22Rv1 (cell line): ENCODE data around the gene PER1.
A peak's percentile ranks its signal among the peaks of the same experiment; 100 is the strongest.

Source experiments
- H3K27ac ChIP-seq: fragments of 450-650 bp; 2 replicates; pipeline ENCODE4 v1.5.1; 2017
- CTCF ChIP-seq: fragments of 450-650 bp; IDR thresholded peaks from 2 replicates; pipeline ENCODE4 v1.5.1; 2017; ENCODE audit warnings: mild to moderate bottlenecking
- ZFX ChIP-seq: fragments of 450-650 bp; IDR thresholded peaks from 2 replicates; pipeline ENCODE4 v1.6.1; 2017; ENCODE audit warnings: antibody characterized with exemption, borderline replicate concordance

Gene PER1

GRCh38 chr17:8154608-8155155 is 2.5 kb upstream of the PER1 start:
- peak overlapping the region; percentile 97 for H3K27ac ChIP-seq
- TF ChIP-seq CTCF (no peak), ZFX (no peak)

- peak overlapping the region; percentile 97 for H3K27ac ChIP-seq
- no peak for TF ChIP-seq CTCF
- TF ChIP-seq ZFX = no peak
Measured at GRCh38 chr17:8153957-8154607, 1.9 kb upstream of the PER1 start.

GRCh38 chr17:8153525-8153956 is 1.3 kb upstream of the PER1 start:
- peak overlapping the region; percentile 97 for H3K27ac ChIP-seq
- TF ChIP-seq CTCF = no peak
- no peak for TF ChIP-seq ZFX

GRCh38 chr17:8153031-8153451 is 837 bp upstream of the PER1 start:
- H3K27ac ChIP-seq = peak overlapping the region; percentile 97
- TF ChIP-seq CTCF (no peak), ZFX (no peak)

- H3K27ac ChIP-seq = peak overlapping the region; percentile 97
- TF ChIP-seq ZFX = no peak
Measured at GRCh38 chr17:8151641-8152111, 528 bp downstream of the PER1 start.

GRCh38 chr17:8151120-8151640 is 1.0 kb downstream of the PER1 start:
- H3K27ac ChIP-seq = peak overlapping the region; percentile 97
- TF ChIP-seq ZFX (no peak), CTCF (no peak)

GRCh38 chr17:8150194-8151119 is 1.7 kb downstream of the PER1 start:
- TF ChIP-seq CTCF (no peak), ZFX (no peak)
- H3K27ac ChIP-seq = no peak overlapping the region
